H1 (cell line): Measurements from ENCODE around the gene IL37. TPM values are rescaled to one million over a fixed set of nuclear protein-coding genes. Genes with fewer than 3 reads are reported as not detected.

Experiments used
- CREB1 ChIP-seq: IDR thresholded peaks from 2 replicates; pipeline ENCODE4 v1.6.1; 2012; ENCODE audit warnings: inconsistent platforms
- SIN3A ChIP-seq, 2 experiments: IDR thresholded peaks in 1 of 2; conservative IDR thresholded peaks in 1 of 2; 2 replicates each; pipeline ENCODE4 v1.6.1; 2011 to 2012; ENCODE audit warnings: low read length in 2 of 2, improper control_type of control experiment in 1 of 2, low read depth in 1 of 2, mild to moderate bottlenecking in 1 of 2
- SUZ12 ChIP-seq: fragments of 200-600 bp; sonication (generic); IDR thresholded peaks from 2 replicates; pipeline ENCODE4 v1.6.1; 2012; ENCODE audit warnings: mild to moderate bottlenecking, inconsistent platforms, low read length, moderate library complexity, mixed read lengths
- polyA plus RNA-seq, 7 experiments: library from polyadenylated mRNA; depleted of rRNA in 3 of 7; stranded (reverse) in 5 of 7; unstranded in 2 of 7; fragments of >200 nt in 5 of 7; fragments of 200-250 nt in 2 of 7; gene quantifications; 1 replicate in 5 of 7; 2 replicates in 1 of 7; 4 replicates in 1 of 7; pipeline versions ENCODE4 v1.2.1 to v1.2.3, GENCODE V29; 2011 to 2013; ENCODE audit warnings: missing spikeins in 2 of 7, mixed read lengths in 2 of 7
- total RNA-seq: library from RNA; stranded (reverse); fragmentation: NEBNext Ultra II Directional; extraction: Animal tissue kit (Norgen Biotek cat#: 25700); gene quantifications from 2 replicates; pipeline ENCODE4 v1.2.1, GENCODE V29; 2021
- TF ChIP-seq, protein P1 (sequence below), 3 experiments: IDR thresholded peaks; 1 replicate in 2 of 3; 2 replicates in 1 of 3; pipeline versions ENCODE4 v1.5.1 to v1.6.1; 2011; ENCODE audit warnings: low read length in 3 of 3, mild to moderate bottlenecking in 3 of 3, inconsistent platforms in 2 of 3, low read depth in 1 of 3, moderate library complexity in 1 of 3; ENCODE audit not compliant: insufficient read depth in 1 of 3; ENCODE audit errors: control extremely low read depth in 1 of 3

IL37 gene
- total and polyA plus RNA-seq, 2 of the 8 experiments (the other 6 are each of a cell fraction or from before 2014, with no cell fraction given), result 0.18 TPM; not detected in 1

DNA sequence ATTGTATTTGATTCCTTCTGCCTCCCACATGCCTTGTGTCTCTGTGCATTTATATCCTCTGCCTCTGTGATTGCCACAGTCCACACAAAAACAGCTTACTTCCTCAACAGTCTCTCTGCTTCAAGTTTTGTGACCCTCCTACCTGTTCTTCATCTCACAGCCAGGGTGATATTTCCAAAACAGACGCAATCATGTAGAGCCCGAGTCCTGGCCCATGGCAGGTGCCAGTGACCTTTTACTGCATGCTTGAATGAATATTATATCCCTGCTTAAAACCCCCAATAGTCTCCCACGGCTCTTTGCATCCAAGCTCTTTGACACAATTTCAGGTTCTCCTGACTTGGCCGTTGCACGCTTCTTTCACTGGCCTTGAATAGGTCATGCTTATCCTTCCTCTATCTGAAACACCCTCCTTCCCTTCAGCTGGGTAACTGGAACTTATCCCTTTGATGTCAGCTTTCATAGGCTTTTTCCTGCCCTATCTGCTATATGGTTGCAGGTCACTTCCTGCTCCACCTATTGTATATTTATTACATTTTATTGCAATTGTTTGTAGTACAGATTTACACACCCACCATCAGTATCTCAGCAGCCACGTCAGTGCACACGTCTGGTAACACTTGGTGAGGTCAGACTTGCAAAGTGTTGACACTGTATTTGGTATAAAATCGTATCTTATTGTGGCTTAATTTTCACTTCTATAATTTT, 44.7 kb upstream of the IL37 start (continued):
- TF ChIP-seq, protein P1, sequence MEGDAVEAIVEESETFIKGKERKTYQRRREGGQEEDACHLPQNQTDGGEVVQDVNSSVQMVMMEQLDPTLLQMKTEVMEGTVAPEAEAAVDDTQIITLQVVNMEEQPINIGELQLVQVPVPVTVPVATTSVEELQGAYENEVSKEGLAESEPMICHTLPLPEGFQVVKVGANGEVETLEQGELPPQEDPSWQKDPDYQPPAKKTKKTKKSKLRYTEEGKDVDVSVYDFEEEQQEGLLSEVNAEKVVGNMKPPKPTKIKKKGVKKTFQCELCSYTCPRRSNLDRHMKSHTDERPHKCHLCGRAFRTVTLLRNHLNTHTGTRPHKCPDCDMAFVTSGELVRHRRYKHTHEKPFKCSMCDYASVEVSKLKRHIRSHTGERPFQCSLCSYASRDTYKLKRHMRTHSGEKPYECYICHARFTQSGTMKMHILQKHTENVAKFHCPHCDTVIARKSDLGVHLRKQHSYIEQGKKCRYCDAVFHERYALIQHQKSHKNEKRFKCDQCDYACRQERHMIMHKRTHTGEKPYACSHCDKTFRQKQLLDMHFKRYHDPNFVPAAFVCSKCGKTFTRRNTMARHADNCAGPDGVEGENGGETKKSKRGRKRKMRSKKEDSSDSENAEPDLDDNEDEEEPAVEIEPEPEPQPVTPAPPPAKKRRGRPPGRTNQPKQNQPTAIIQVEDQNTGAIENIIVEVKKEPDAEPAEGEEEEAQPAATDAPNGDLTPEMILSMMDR (IDR thresholded peaks at IDR 0.05; ENCODE audit: control extremely low read depth in 1 of 3, insufficient read depth in 1 of 3, low read depth in 1 of 3, low read length in 3 of 3), result no peak
- TF ChIP-seq SUZ12, result no peak
- TF ChIP-seq CREB1, result no peak
- TF ChIP-seq SIN3A (conservative IDR thresholded peaks at IDR 0.05 in 1 of 2, IDR thresholded peaks at IDR 0.05 in 1 of 2; ENCODE audit: low read depth in 1 of 2, low read length in 2 of 2), result no peak
